Stimulated activated CD4-positive, alpha-beta T cell treated with anti-CD3 and anti-CD28 coated beads, Interleukin-12 subunit alpha, Interleukin-12 subunit beta, amount 100 ng/mL, for 48 hours (primary cell): Measurements from ENCODE around the gene MAPKBP1.

Source experiments
- DNase-seq, 3 donors: peaks; one replicate each; pipeline ENCODE4 v3.0.0-alpha.2; 2020; ENCODE audit warnings: low read depth in 2 of 3, low spot score in 1 of 3

The MAPKBP1 gene

DNA sequence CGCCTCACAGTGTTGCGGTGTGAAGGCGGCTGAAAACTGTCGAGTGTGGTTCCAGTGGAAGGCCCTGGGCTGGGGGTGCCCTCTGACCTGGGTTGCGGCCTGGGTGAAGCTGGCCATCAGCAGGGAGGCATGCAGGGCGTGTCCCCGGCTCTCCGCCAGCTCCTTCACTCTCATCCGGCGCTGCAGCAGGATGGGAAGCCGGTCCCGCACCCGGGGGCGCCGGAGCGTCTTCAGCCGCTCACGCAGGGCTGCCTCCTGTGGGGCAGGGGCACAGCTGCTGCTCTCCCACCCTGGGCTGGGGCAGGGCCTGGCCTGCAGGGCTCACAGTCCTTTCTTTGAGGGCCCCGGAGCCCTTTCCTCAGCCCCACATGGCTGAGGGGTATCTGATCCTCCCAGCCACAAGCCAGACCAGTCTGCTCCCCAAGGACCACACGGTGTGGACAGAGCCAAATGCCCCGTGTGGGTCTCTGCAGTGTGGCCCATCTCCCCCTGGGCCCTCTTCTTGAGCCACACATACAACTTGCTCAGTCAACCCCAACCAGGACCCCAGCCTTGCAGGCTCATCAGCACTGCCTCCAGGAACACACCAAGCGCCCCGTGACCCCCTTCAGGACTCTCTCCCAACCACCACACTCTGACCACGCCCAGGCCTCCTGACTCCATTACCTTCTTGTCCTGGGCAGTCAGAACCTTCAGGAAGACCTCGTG is 92.7 kb downstream of the MAPKBP1 start:
- no peak for DNase-seq

- no peak for DNase-seq
Measured at GRCh38 chr15:41868321-41868720, 94.0 kb downstream of the MAPKBP1 start.

- DNase-seq = no peak
Measured at GRCh38 chr15:41869770-41870688, 95.7 kb downstream of the MAPKBP1 start.

DNA sequence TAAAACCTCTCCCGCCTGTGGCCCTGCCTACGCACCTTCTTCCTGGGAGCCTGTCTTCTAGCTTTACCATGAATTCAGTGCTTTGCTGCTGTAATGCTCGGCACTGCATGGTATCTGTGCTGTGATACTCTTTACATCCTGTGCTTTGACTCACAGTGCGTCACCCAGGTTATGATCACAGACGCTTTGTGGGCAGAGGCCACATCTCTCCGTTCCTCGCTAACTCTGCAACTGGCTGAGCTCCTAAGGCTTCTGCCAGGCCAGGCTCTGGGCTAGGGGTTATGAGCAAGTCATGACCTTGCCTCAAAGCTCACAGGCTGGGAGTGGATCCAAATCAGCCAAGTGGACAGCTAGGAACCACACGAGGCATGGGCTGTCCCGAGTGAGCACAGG is 96.4 kb downstream of the MAPKBP1 start:
- DNase-seq = peak; percentile 39 to 62 (median 55)

- DNase-seq = no peak
Measured at GRCh38 chr15:41871175-41871905, 97.1 kb downstream of the MAPKBP1 start.

GRCh38 chr15:41872166-41872747 is 98.0 kb downstream of the MAPKBP1 start:
- no peak for DNase-seq

GRCh38 chr15:41873711-41874110 is 99.4 kb downstream of the MAPKBP1 start:
- DNase-seq = no peak

GRCh38 chr15:41874736-41875135 is 100.5 kb downstream of the MAPKBP1 start:
- no peak for DNase-seq

DNA sequence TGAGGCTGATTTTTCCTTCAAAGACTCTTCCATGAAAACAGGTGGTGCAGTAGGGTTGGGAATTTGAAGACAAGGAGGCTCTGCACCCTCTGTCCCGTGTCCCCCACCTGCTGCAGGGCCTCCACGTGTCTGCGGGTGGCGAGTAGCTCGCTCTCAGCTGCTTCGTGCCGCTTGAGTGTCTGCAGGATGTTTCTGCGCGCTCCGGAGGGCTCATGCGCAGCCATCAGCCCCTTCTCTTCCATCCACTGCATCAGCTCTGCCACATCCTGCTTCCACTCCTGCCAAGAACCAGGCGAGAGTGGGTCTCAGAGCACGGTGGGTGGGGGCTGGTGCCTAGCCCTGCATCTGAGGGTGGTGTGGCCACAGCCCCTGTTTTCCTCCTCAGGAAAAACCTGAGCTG is 101.7 kb downstream of the MAPKBP1 start:
- no peak for DNase-seq

DNA sequence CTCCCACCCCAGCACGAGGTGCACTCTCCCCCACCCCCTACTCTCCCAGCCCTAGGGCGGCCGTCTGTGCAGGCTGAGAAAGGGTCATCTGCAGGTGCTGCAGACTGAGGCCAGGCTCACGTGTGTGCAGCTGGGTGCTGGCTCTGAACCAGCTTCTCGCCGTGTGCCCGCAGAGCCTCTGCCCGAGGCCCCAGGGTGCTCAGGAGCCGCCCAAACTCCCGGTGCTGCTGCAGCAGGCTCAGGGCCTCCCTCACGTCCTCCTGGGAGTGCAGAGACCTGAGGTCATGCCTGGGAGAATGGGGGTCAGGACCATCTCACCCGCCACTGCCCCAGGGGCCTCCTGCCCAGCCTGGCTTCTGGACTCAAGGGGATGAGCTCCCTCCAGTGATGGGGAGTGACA is 102.4 kb downstream of the MAPKBP1 start:
- DNase-seq = no peak
